Hepatocyte (in vitro differentiated cells): ENCODE measurements around the gene METTL14.

ENCODE experiments used
- CTCF ChIP-seq: fragments of 200-600 bp; sonication (generic); IDR thresholded peaks from 2 replicates; pipeline ENCODE4 v1.5.1; 2016; ENCODE audit warnings: antibody characterized with exemption, mild to moderate bottlenecking; ENCODE audit not compliant: poor library complexity
- EZH2 ChIP-seq: fragments of 200-600 bp; sonication (generic); IDR thresholded peaks from 2 replicates; pipeline ENCODE4 v1.6.1; 2016; ENCODE audit warnings: antibody characterized with exemption, mild to moderate bottlenecking, borderline replicate concordance

- no peak for TF ChIP-seq CTCF
- no peak for TF ChIP-seq EZH2
Measured at GRCh38 chr4:118753685-118754084, 68.5 kb downstream of the METTL14 start.
